ELR (cell line): ENCODE data around the gene CDK12.

ENCODE experiments used
- DNase-seq: peaks from one replicate; pipeline ENCODE4 v3.0.0-alpha.2; 2015; ENCODE audit warnings: low read depth

CDK12 gene

GRCh38 chr17:39582658-39583057, 121.4 kb downstream of the CDK12 start:
- DNase-seq: no peak
